RWPE2 (cell line): Measurements from ENCODE around the gene C1orf50.
A peak's percentile ranks its signal among the peaks of the same experiment; 100 is the strongest.
"Not testable (repeated sequence)": the region's sequence is repeated elsewhere in the genome, so short reads cannot be mapped to it uniquely, and the experiment has no call there.

Experiments
- ATAC-seq: fragments of 200-7000 bp; cut with Tn5 transposase; 3 replicates; pipeline ENCODE4 v1.9.1; 2021; ENCODE audit warnings: low read depth
- DNase-seq: peaks from one replicate; pipeline ENCODE4 v3.0.0-alpha.2; 2020; ENCODE audit warnings: low spot score
- H3K27ac ChIP-seq: fragments of 450-650 bp; 2 replicates; pipeline ENCODE4 v1.5.1; 2017; ENCODE audit warnings: mild to moderate bottlenecking; ENCODE audit not compliant: poor library complexity, severe bottlenecking
- H3K27me3 ChIP-seq: fragments of 250-450 bp; sonication (Bioruptor Pico); 2 replicates; pipeline ENCODE4 v1.5.1; 2021; ENCODE audit warnings: mild to moderate bottlenecking, moderate library complexity; ENCODE audit not compliant: insufficient read depth, poor library complexity, severe bottlenecking
- H3K36me3 ChIP-seq: fragments of 250-450 bp; sonication (Bioruptor Pico); 2 replicates; pipeline ENCODE4 v1.5.1; 2020; ENCODE audit warnings: low read depth, mild to moderate bottlenecking, moderate library complexity
- H3K4me1 ChIP-seq: fragments of 250-450 bp; sonication (Bioruptor Pico); 2 replicates; pipeline ENCODE4 v1.5.1; 2021; ENCODE audit warnings: mild to moderate bottlenecking, moderate library complexity; ENCODE audit not compliant: insufficient read depth, poor library complexity, severe bottlenecking
- H3K4me3 ChIP-seq: fragments of 250-450 bp; sonication (Bioruptor Pico); 2 replicates; pipeline ENCODE4 v1.5.1; 2021; ENCODE audit warnings: mild to moderate bottlenecking, moderate library complexity; ENCODE audit not compliant: severe bottlenecking
- H3K9me3 ChIP-seq: fragments of 250-450 bp; sonication (Bioruptor Pico); 2 replicates; pipeline ENCODE4 v1.5.1; 2021; ENCODE audit warnings: mild to moderate bottlenecking, moderate library complexity; ENCODE audit not compliant: severe bottlenecking
- TF ChIP-seq, protein P1 (sequence below): fragments of 450-650 bp; IDR thresholded peaks from one replicate; pipeline ENCODE4 v1.5.1; 2017; ENCODE audit warnings: mild to moderate bottlenecking, moderate library complexity; ENCODE audit not compliant: poor library complexity, severe bottlenecking

The C1orf50 gene

DNA sequence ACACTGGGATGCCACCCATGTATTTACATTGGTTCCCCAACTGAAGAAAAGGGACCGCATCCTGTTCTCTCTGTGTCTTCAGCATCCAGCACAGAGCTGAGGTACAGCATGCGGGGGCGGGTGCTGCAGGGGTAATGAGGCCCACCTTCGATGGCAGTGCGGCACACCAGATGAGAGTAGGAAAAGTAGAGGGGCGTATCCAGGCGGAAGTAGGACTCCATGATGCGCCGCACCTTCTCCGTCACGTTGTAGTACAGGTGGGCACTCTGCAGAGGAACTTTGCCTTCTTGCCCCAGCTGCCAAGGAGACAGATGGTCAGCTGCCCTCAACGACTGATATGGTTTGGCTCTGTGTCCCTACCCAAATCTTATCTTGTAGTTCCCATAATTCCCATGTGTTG lies 17.0 kb upstream of the C1orf50 start:
- H3K4me1 ChIP-seq = no peaks in the 10 kb centered on the region
- no peaks in the 10 kb centered on the region for H3K9me3 ChIP-seq
- no peak overlapping the region for H3K4me3 ChIP-seq
- no peak overlapping the region for H3K27ac ChIP-seq
- ATAC-seq (no peak), DNase-seq (no peak)
- no peaks in the 10 kb centered on the region for H3K27me3 ChIP-seq
- peaks cover 39% of the 10 kb centered on the region for H3K36me3 ChIP-seq
- TF ChIP-seq, protein P1, sequence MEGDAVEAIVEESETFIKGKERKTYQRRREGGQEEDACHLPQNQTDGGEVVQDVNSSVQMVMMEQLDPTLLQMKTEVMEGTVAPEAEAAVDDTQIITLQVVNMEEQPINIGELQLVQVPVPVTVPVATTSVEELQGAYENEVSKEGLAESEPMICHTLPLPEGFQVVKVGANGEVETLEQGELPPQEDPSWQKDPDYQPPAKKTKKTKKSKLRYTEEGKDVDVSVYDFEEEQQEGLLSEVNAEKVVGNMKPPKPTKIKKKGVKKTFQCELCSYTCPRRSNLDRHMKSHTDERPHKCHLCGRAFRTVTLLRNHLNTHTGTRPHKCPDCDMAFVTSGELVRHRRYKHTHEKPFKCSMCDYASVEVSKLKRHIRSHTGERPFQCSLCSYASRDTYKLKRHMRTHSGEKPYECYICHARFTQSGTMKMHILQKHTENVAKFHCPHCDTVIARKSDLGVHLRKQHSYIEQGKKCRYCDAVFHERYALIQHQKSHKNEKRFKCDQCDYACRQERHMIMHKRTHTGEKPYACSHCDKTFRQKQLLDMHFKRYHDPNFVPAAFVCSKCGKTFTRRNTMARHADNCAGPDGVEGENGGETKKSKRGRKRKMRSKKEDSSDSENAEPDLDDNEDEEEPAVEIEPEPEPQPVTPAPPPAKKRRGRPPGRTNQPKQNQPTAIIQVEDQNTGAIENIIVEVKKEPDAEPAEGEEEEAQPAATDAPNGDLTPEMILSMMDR = no peak

DNA sequence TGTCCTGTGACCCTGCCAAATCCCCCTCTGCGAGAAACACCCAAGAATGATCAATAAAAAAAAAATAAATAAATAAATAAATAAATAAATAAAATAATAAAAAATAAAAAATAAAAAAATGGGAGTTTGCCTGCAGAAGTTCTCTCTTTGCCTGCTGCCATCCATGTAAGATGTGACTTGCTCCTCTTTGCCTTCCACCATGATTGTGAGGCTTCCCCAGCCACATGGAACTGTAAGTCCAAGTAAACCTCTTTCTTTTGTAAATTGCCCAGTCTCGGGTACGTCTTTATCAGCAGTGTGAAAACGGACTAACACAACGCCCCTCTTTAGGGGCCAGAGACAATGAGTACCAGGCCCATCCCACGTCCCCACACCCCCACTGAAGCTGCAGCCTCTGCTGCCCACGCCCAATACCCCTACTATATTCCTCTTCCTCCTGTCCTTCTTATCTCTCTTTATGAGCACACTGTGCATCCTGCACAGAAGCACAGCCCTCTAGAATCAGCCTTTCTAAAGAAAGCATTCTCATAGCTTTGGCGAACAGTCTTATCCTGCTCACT lies 15.5 kb upstream of the C1orf50 start:
- not testable (repeated sequence) for H3K27me3 ChIP-seq, H3K4me1 ChIP-seq, DNase-seq, H3K4me3 ChIP-seq, ATAC-seq, H3K9me3 ChIP-seq, H3K27ac ChIP-seq
- peaks cover 54% of the 10 kb centered on the region for H3K36me3 ChIP-seq

DNA sequence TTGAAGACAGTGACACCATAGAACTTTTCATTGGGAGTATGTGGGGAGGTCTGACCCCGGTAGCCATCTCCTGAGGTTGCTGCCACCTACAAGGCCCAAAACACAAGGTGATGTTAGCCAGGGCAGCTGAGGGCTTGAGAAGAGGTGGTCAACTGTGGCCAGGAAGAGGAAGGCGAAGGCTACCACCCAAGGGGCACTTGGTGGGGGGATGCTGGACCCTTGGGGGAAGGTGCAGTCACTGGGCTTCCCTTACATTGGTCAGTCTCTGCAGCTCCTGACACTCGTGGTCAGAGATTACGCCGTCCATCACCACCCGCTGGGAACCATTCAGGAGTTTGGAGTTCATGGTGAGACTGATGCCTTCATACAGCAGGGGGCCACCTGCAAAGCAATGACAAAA lies 14.8 kb upstream of the C1orf50 start:
- ATAC-seq (no peak), DNase-seq (no peak)
- Histone ChIP-seq H3K4me3 (no peak overlapping the region), H3K27me3 (no peaks in the 10 kb centered on the region), H3K36me3 (peaks cover 55% of the 10 kb centered on the region), H3K27ac (no peak overlapping the region), H3K4me1 (no peaks in the 10 kb centered on the region), H3K9me3 (no peaks in the 10 kb centered on the region)
- TF ChIP-seq, protein P1 = no peak

DNA sequence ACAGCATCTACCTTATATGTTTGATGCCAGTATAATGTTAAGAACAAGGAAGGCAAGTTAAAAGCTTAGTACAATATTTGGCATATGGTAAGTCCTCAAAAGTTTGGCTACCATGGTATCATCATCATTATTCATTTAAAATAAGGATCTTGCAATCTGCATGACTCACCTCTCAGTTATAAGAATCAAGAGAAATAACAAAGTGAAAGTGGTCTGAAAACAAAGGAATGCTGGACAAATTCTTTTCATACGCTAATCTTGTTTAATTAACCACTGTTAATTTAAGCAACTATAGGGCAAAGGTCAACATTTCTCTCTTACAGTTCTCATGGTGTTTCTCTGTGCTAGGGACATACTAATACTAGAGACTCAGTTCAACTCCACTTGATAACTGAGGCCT lies 14.0 kb upstream of the C1orf50 start:
- TF ChIP-seq, protein P1 = no peak
- Histone ChIP-seq H3K4me3 (no peak overlapping the region), H3K4me1 (no peaks in the 10 kb centered on the region), H3K27me3 (no peaks in the 10 kb centered on the region), H3K36me3 (peaks cover 55% of the 10 kb centered on the region), H3K9me3 (no peaks in the 10 kb centered on the region), H3K27ac (no peak overlapping the region)
- ATAC-seq = no peak
- DNase-seq = no peak

DNA sequence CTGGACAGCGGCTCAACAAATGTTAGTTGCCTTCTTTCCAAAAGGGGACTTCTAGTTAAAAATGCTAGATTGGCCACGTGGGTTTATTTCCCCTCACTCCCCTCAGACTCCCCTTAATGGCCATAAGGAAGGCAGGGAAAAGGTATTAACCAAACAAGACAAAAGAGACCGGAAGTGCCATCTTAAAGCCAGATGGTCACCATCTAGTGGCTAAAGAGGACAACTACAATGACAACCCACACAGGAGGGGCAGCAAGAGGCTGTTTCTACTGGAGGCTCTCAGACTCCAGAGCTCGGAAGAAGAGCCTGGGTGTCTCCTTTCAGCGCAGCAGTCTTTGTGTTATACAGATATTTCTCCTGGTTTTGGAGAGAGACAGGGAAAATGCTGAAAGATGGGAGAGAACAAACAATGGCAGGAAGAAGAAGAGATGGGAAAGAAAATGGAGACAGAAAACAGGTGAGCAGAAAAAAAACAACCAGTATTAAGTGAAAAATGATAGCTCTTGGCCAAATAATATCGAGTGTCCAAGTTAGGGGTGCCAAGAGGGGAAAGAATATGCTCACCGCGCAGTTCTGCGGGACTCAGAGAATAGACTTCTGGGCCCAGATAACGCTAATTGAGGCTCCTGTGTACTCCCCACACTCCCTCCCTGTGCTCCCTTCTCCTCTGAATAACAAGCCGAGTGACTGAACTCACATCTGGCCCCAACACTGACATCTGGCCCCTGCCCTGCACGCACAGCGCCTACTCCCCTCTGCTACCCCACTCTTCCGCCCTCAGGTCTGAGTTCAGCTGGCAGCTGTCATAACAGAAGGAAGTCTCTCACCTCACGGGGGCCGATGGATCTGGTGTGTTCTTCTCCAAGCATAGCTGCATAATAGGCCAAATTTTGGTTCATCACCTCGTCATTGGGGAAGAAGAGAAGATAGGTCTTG lies 9.8 kb upstream of the C1orf50 start:
- H3K4me1 ChIP-seq = no peaks in the 10 kb centered on the region
- peaks cover 64% of the 10 kb centered on the region for H3K36me3 ChIP-seq
- TF ChIP-seq, protein P1 = peak; percentile 82
- ATAC-seq (peak; percentile 64), DNase-seq (no peak)
- H3K9me3 ChIP-seq = no peaks in the 10 kb centered on the region
- no peaks in the 10 kb centered on the region for H3K27me3 ChIP-seq
- no peak overlapping the region for H3K4me3 ChIP-seq
- H3K27ac ChIP-seq = no peak overlapping the region
